AG09319 (cell line): ENCODE data around the gene CASR.

Experiments used
- DNase-seq: peaks from one replicate; pipeline ENCODE4 v3.0.0-alpha.2; 2010; ENCODE audit warnings: low read depth; ENCODE audit errors: extremely low read depth
- CTCF ChIP-seq: IDR thresholded peaks from 2 replicates; pipeline ENCODE4 v1.5.1; 2011; ENCODE audit warnings: low read depth, mild to moderate bottlenecking, inconsistent platforms, low read length, moderate library complexity

CASR gene

GRCh38 chr3:122306622-122306953, 123.1 kb downstream of the CASR start:
- no peak for DNase-seq

GRCh38 chr3:122307094-122307687, 123.7 kb downstream of the CASR start:
- DNase-seq, result no peak
- no peak for TF ChIP-seq CTCF

More at GRCh38 chr3:122306622-122306953, 123.1 kb downstream of the CASR start:
- TF ChIP-seq CTCF, result no peak

GRCh38 chr3:122307976-122308375, 124.5 kb downstream of the CASR start:
- DNase-seq, result no peak
- TF ChIP-seq CTCF, result no peak

GRCh38 chr3:122310361-122310760, 126.9 kb downstream of the CASR start:
- no peak for TF ChIP-seq CTCF
- DNase-seq, result no peak

- DNase-seq, result no peak
- no peak for TF ChIP-seq CTCF
These were observed 129.4 kb downstream of the CASR start for GRCh38 chr3:122312826-122313225.

GRCh38 chr3:122313281-122313680, 129.8 kb downstream of the CASR start:
- TF ChIP-seq CTCF, result no peak
- DNase-seq, result no peak

- no peak for DNase-seq
These were observed 130.9 kb downstream of the CASR start for GRCh38 chr3:122314228-122314876.

More at GRCh38 chr3:122314228-122314876, 130.9 kb downstream of the CASR start:
- no peak for TF ChIP-seq CTCF
